Heart left ventricle (tissue), 13 donors: ENCODE data around the gene ENTPD8.

Experiments
- CTCF ChIP-seq, 12 donors: fragments of 200-600 bp; sonication (generic) in 4 of 12; IDR thresholded peaks; one replicate each; pipeline versions ENCODE4 v1.5.0 to v1.8.0; 2018 to 2022; ENCODE audit warnings: antibody characterized with exemption in 12 of 12, mild to moderate bottlenecking in 5 of 12
- POLR2A ChIP-seq, 2 donors: fragments of 450-650 bp; IDR thresholded peaks; one replicate each; pipeline ENCODE4 v1.6.1; 2017; ENCODE audit warnings: antibody characterized with exemption in 2 of 2, mild to moderate bottlenecking in 2 of 2, moderate library complexity in 2 of 2
- donor health status: ischemic (EF 13 %, LVEDD 7.1; RV severe dilation, severe dysfunction).
- donor health status: DM: no; HTN: yes; CAD: no.
- donor health status: DM: no; HTN: no; CAD: no.
- donor health status: ischemic (EF 25% LVEDD 6.9; RV normal size, moderate dysfunction).
- donor health status: ischemic (EF 25% LVEDD 5.7; RV mildly dilated, moderate dysfunction).
- donor health status: ischemic (EF 35%, LVEDD 5.7; RV mildly dilated, moderate dysfunction).
- donor health status: nonischemic (EF 11% LVEDD 7.7; RV severe dilation, severe dysfunction).
- donor health status: DM: yes; HTN: yes; CAD: no.
- donor health status: PGD.
- donor health status: ischemic (EF 29% LVEDD 5.4; RV normal size, mild dysfunction).
- donor health status: nonischemic (EF 23%, LVEDD 6.1; RV moderate dilation, normal function).

DNA sequence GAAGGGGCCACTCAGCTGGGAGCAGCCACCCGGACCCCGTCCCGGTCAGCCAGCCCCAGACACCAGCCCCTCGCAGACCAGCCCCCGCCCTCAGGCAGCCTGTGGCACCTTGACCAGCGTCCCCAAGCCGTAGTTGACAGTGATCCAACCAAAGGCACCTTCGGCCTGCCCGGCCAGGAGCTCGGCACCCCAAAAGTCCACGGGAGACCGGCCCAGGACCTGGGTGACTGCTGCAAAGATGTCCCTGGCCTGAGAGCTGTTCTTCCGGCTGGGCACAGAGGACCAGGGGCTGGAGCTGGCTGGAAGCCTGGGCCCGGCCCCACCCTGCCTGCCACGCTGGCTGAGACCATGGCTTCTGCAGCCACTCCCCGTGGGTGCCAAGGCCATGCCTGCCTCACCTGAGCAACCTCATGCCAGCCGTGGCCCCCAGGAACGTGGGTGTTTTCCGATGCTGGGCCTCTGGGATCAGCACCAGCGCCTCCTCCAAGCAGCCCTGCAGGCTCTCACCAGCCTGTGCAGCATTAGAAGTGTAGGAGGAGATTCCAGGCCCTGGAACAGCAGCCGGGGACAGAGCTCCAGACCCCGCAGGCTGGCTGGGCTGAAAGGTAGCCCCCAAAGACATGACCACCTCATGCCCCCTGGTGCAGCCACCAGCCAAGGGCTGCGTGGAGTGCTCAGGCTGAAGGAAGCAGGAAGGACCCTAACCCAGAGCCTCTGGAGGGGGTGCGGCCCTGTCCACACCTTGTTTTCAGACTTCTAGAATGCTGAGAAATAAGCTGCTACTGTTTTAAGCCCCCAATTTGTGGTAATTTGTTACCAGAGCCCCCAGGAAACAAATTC is 4.2 kb downstream of the ENTPD8 start:
- TF ChIP-seq POLR2A (IDR thresholded peaks at IDR 0.05) (no peak), CTCF (IDR thresholded peaks at IDR 0.05) (no peak)
